Naive thymus-derived CD8-positive, alpha-beta T cell (primary cell): ENCODE data around the gene CCDC185. TPM values are rescaled to one million over a fixed set of nuclear protein-coding genes. Genes with fewer than 3 reads are reported as not detected.

ENCODE experiments used
- ATAC-seq, 2 donors: fragments of 150-1000 bp; cut with Tn5 transposase in 1 of 2; sonication (Bioruptor Pico), chemical (Tn5 transposase) in 1 of 2; 1 replicate in 1 of 2; 2 replicates in 1 of 2; pipeline ENCODE4 v1.10.0; 2021; ENCODE audit warnings: mild to moderate bottlenecking in 2 of 2, moderate library complexity in 2 of 2
- POLR2A ChIA-PET: fragments of 350-600 bp; sonication (Branson Sonifier 250); formaldehyde crosslinking; loops from one replicate; lab custom pipeline; 2021; ENCODE audit warnings: antibody characterized with exemption; lab: Charles Lee
- DNase-seq, 10 donors: peaks; one replicate each; pipeline versions ENCODE4 v3.0.0 to v3.0.0-alpha.2; 2020 to 2022
- H3K27ac Mint-ChIP-seq, 10 donors: one replicate each; pipeline ENCODE4 v1.8.0; 2020 to 2022; ENCODE audit warnings: mild to moderate bottlenecking in 10 of 10, mixed read lengths in 10 of 10, moderate library complexity in 4 of 10, inconsistent platforms in 1 of 10
- H3K27me3 Mint-ChIP-seq, 5 donors: one replicate each; pipeline ENCODE4 v1.8.0; 2021 to 2022; ENCODE audit warnings: mixed read lengths in 5 of 5
- H3K36me3 Mint-ChIP-seq, 3 donors: one replicate each; pipeline ENCODE4 v1.8.0; 2020 to 2022; ENCODE audit warnings: mixed read lengths in 3 of 3, mild to moderate bottlenecking in 2 of 3, inconsistent platforms in 1 of 3
- H3K4me1 Mint-ChIP-seq, 4 donors: one replicate each; pipeline ENCODE4 v1.8.0; 2021 to 2022; ENCODE audit warnings: mixed read lengths in 4 of 4
- H3K4me3 Mint-ChIP-seq, 10 donors: one replicate each; pipeline ENCODE4 v1.8.0; 2020 to 2022; ENCODE audit warnings: mild to moderate bottlenecking in 10 of 10, mixed read lengths in 10 of 10, moderate library complexity in 6 of 10, inconsistent platforms in 1 of 10
- H3K9me3 Mint-ChIP-seq, 9 donors: one replicate each; pipeline ENCODE4 v1.8.0; 2020 to 2022; ENCODE audit warnings: mixed read lengths in 9 of 9, mild to moderate bottlenecking in 3 of 9, inconsistent platforms in 1 of 9, moderate library complexity in 1 of 9
- polyA plus RNA-seq, 3 donors: library from polyadenylated mRNA; unstranded; fragments of 300-500 nt; fragmentation: Illumina TruSeq; gene quantifications; one replicate each; pipeline ENCODE4 v1.2.3, GENCODE V29; 2021
- total RNA-seq, 8 experiments: library from RNA in 2 of 8; stranded (reverse) in 2 of 8; gene quantifications; one replicate each; pipeline ENCODE4 v1.2.3 and lab custom pipeline; 2021 to 2026

The CCDC185 gene
- total and polyA plus RNA-seq, 5 experiments from 2014 or later = not detected

GRCh38 chr1:223421025-223421424, 27.8 kb downstream of the CCDC185 start:
- no peaks in the 10 kb centered on the region for H3K9me3 Mint-ChIP-seq
- no peak overlapping the region for H3K27ac Mint-ChIP-seq
- H3K4me3 Mint-ChIP-seq = no peak overlapping the region
- peaks cover 0 to 7% (median 2%) of the 10 kb centered on the region in 4 donors for H3K4me1 Mint-ChIP-seq
- ATAC-seq = no peak
- H3K36me3 Mint-ChIP-seq = no peaks in the 10 kb centered on the region
- H3K27me3 Mint-ChIP-seq = peaks cover 0 to 4% (median 0%) of the 10 kb centered on the region in 5 donors
- no peak for DNase-seq
- POLR2A ChIA-PET = no interaction called here

GRCh38 chr1:223421676-223422075, 28.5 kb downstream of the CCDC185 start:
- DNase-seq = no peak
- H3K27ac Mint-ChIP-seq = peak overlapping the region in 1 of 10 donors; percentile 57
- no peaks in the 10 kb centered on the region for H3K36me3 Mint-ChIP-seq
- ATAC-seq = no peak
- H3K27me3 Mint-ChIP-seq = peaks cover 0 to 6% (median 2%) of the 10 kb centered on the region in 5 donors
- peaks cover 0 to 7% (median 2%) of the 10 kb centered on the region in 4 donors for H3K4me1 Mint-ChIP-seq
- H3K4me3 Mint-ChIP-seq = no peak overlapping the region
- H3K9me3 Mint-ChIP-seq = no peaks in the 10 kb centered on the region
- POLR2A ChIA-PET = no interaction called here

DNA sequence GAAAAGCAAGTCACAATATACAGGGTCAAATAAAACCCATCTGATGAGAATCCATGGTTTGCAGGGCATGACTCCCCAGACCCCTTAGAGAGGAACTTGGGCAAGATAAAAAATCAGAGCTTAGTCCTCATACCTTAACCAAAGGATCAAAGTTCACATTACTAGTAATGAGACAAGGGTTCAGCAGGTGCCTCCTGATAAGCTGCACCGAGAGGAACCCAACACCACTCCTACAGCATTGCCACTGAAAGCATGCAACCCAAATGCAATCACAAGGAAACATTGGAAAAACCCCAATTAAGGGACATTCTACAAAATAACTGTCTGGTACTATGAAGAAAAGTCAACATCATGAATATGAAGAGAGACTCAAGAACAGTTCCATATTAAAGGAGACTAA, 29.7 kb downstream of the CCDC185 start:
- POLR2A ChIA-PET = no interaction called here
- Mint-ChIP-seq H3K27ac (no peak overlapping the region), H3K4me3 (no peak overlapping the region), H3K4me1 (peaks cover 0 to 7% (median 5%) of the 10 kb centered on the region in 4 donors), H3K27me3 (peaks cover 0 to 6% (median 2%) of the 10 kb centered on the region in 5 donors), H3K36me3 (no peaks in the 10 kb centered on the region), H3K9me3 (no peaks in the 10 kb centered on the region)
- ATAC-seq = no peak
- no peak for DNase-seq

GRCh38 chr1:223423641-223424233, 30.5 kb downstream of the CCDC185 start:
- Mint-ChIP-seq H3K9me3 (peaks cover 0 to 6% (median 0%) of the 10 kb centered on the region in 9 donors), H3K27ac (no peak overlapping the region), H3K36me3 (peaks cover 0 to 3% (median 0%) of the 10 kb centered on the region in 3 donors), H3K27me3 (peaks cover 0 to 9% (median 2%) of the 10 kb centered on the region in 5 donors), H3K4me3 (no peak overlapping the region), H3K4me1 (peaks cover 0 to 4% (median 3%) of the 10 kb centered on the region in 4 donors)
- POLR2A ChIA-PET = no interaction called here
- ATAC-seq (no peak), DNase-seq (no peak)

GRCh38 chr1:223425550-223425949, 32.3 kb downstream of the CCDC185 start:
- DNase-seq (no peak), ATAC-seq (no peak)
- Mint-ChIP-seq H3K4me3 (no peak overlapping the region), H3K9me3 (peaks cover 0 to 6% (median 0%) of the 10 kb centered on the region in 9 donors), H3K4me1 (peaks cover 0 to 4% (median 2%) of the 10 kb centered on the region in 4 donors), H3K27ac (peak overlapping the region in 1 of 10 donors; percentile 45), H3K36me3 (peaks cover 0 to 3% (median 0%) of the 10 kb centered on the region in 3 donors), H3K27me3 (peaks cover 0 to 9% (median 2%) of the 10 kb centered on the region in 5 donors)
- POLR2A ChIA-PET = no interaction called here

DNA sequence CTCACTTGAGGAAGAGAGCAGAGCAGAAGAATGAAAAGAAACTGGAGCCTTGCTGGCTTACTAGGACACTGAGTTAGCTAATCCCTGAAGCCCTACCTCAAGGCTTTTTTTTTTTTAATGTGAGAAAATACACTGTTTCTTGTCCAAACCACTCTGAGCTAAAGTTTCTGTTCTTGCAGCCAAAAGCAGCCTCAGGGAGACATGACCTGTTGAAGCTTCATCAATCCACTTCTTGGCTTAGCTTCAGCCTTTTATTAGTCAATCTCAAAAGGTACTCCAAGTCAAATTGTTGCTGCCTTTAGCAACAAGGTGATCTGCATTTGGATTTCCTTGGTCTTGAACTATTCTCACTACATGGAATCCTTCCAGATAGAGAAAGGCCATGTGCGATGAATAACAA, 33.7 kb downstream of the CCDC185 start:
- Mint-ChIP-seq H3K36me3 (peaks cover 0 to 3% (median 0%) of the 10 kb centered on the region in 3 donors), H3K4me3 (no peak overlapping the region), H3K4me1 (peaks cover 0 to 4% (median 2%) of the 10 kb centered on the region in 4 donors), H3K27me3 (peaks cover 0 to 9% (median 2%) of the 10 kb centered on the region in 5 donors), H3K9me3 (peaks cover 0 to 6% (median 0%) of the 10 kb centered on the region in 9 donors), H3K27ac (peak overlapping the region in 1 of 10 donors; percentile 83)
- DNase-seq (no peak), ATAC-seq (no peak)
- POLR2A ChIA-PET = no interaction called here

DNA sequence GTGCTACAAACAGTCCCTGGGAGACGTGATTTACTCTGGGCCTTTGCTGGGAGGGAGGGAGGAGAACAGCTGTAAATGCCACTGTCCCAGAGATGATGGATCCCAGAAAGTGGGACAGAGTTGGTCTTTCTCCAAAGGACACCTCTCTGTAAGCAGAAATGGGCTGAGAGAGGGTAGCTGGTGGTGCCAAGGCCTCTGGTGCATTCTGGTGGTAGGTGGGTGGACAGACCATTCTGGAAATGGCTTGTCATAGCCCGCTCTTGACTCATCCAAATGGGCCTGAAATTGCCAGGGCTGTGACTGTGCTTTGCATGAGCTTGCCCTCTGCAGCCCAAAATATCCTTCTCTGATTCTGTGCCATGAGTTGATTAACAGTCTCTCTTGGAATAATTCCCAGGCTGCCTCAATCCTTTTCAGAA, 36.1 kb downstream of the CCDC185 start:
- no peak for DNase-seq
- H3K27me3 Mint-ChIP-seq = peaks cover 0 to 9% (median 2%) of the 10 kb centered on the region in 5 donors

DNA sequence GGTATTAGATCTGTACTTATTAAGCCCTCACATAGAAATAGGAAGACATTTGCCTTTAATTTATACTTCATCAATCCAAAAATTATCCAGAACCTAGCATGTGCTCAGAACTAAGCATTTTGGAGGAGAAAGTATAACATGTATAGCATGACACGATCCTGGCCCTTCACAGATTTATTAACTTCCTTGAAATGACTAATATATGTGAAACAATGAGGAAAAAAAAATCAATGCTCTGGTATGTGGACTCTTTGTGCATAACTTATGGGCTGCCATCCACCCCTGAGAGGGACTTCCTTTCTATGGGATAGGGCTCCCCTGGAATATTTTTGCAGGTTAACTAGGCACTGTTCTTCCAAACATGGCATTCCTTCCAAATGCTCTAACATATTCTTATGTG, 36.6 kb downstream of the CCDC185 start:
- DNase-seq = no peak
- H3K27ac Mint-ChIP-seq = peak overlapping the region in 1 of 10 donors; percentile 15
- peaks cover 0 to 3% (median 0%) of the 10 kb centered on the region in 3 donors for H3K36me3 Mint-ChIP-seq
- POLR2A ChIA-PET = no interaction called here
- peaks cover 0 to 4% (median 2%) of the 10 kb centered on the region in 4 donors for H3K4me1 Mint-ChIP-seq
- ATAC-seq = no peak
- H3K27me3 Mint-ChIP-seq = peaks cover 0 to 9% (median 2%) of the 10 kb centered on the region in 5 donors
- no peak overlapping the region for H3K4me3 Mint-ChIP-seq
- peaks cover 0 to 6% (median 0%) of the 10 kb centered on the region in 9 donors for H3K9me3 Mint-ChIP-seq

More for the DNA sequence above, 36.1 kb downstream of the CCDC185 start:
- no peak for ATAC-seq
- peaks cover 0 to 3% (median 0%) of the 10 kb centered on the region in 3 donors for H3K36me3 Mint-ChIP-seq
- H3K4me1 Mint-ChIP-seq = peaks cover 0 to 4% (median 2%) of the 10 kb centered on the region in 4 donors
- POLR2A ChIA-PET = no interaction called here
- H3K4me3 Mint-ChIP-seq = no peak overlapping the region
- no peak overlapping the region for H3K27ac Mint-ChIP-seq
- peaks cover 0 to 6% (median 0%) of the 10 kb centered on the region in 9 donors for H3K9me3 Mint-ChIP-seq

- DNase-seq (no peak), ATAC-seq (no peak)
- POLR2A ChIA-PET = no interaction called here
- Mint-ChIP-seq H3K27me3 (peaks cover 0 to 9% (median 2%) of the 10 kb centered on the region in 5 donors), H3K27ac (peak overlapping the region in 1 of 10 donors; percentile 15), H3K4me3 (no peak overlapping the region), H3K36me3 (peaks cover 0 to 3% (median 0%) of the 10 kb centered on the region in 3 donors), H3K4me1 (peaks cover 0 to 4% (median 2%) of the 10 kb centered on the region in 4 donors), H3K9me3 (peaks cover 0 to 6% (median 0%) of the 10 kb centered on the region in 9 donors)
These were observed 37.0 kb downstream of the CCDC185 start for GRCh38 chr1:223430236-223430635.

DNA sequence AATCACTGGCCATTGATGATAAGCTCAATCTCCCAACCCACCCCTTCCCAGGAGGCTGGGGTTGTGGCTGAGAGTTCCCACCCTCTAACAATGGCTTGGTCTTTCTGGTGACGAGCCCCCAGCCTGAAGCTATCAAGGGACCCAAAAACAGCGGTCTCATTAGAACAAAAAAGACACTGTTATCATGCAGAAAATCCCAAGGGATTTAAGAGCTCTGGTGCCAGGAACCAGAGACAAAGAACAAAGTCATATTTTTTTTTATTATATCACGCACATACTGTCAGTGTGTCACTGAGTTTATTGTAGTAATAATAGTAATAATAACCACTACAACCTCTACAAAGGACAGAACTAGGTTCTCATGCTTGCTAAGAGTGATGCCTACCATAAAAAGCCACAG, 43.9 kb downstream of the CCDC185 start:
- no peak overlapping the region for H3K4me3 Mint-ChIP-seq
- H3K9me3 Mint-ChIP-seq = peaks cover 0 to 6% (median 0%) of the 10 kb centered on the region in 9 donors
- no peak overlapping the region for H3K27ac Mint-ChIP-seq
- no peaks in the 10 kb centered on the region for H3K4me1 Mint-ChIP-seq
- H3K36me3 Mint-ChIP-seq = no peaks in the 10 kb centered on the region
- peaks cover 0 to 4% (median 2%) of the 10 kb centered on the region in 5 donors for H3K27me3 Mint-ChIP-seq
- ATAC-seq (no peak), DNase-seq (no peak)
- POLR2A ChIA-PET = no interaction called here

DNA sequence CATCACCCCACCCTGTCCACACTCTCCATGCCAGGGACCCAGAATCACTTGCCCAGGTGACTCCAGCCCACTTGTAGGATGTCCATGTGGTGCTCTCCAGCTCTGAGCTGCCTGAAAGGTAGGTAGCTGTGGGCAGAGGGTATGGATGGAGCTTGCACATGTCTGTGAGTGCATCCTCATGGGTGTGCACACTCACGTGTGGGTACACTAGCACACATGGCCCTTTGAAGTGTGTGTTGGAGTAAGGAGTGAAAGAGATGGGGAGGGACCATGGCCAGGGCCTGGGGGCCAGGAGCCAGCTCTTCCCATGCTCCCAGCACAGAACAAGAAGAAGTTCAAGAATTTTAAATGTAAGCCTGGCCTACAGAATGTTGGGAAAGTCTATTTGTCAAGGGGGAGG, 50.2 kb downstream of the CCDC185 start:
- POLR2A ChIA-PET = no interaction called here
- Mint-ChIP-seq H3K4me1 (no peaks in the 10 kb centered on the region), H3K9me3 (peaks cover 0 to 59% (median 21%) of the 10 kb centered on the region in 9 donors), H3K36me3 (peaks cover 0 to 17% (median 8%) of the 10 kb centered on the region in 3 donors), H3K4me3 (no peak overlapping the region), H3K27me3 (peaks cover 6 to 14% (median 8%) of the 10 kb centered on the region in 5 donors), H3K27ac (peak overlapping the region in 1 of 10 donors; percentile 15)
- ATAC-seq (no peak), DNase-seq (no peak)

- H3K4me3 Mint-ChIP-seq = no peak overlapping the region
- ATAC-seq (no peak), DNase-seq (no peak)
- POLR2A ChIA-PET = no interaction called here
- peaks cover 0 to 64% (median 21%) of the 10 kb centered on the region in 9 donors for H3K9me3 Mint-ChIP-seq
- peaks cover 0 to 17% (median 8%) of the 10 kb centered on the region in 3 donors for H3K36me3 Mint-ChIP-seq
- H3K4me1 Mint-ChIP-seq = no peaks in the 10 kb centered on the region
- H3K27me3 Mint-ChIP-seq = peaks cover 6 to 14% (median 8%) of the 10 kb centered on the region in 5 donors
- no peak overlapping the region for H3K27ac Mint-ChIP-seq
These were observed 51.2 kb downstream of the CCDC185 start for GRCh38 chr1:223444411-223444810.
